Right lobe of liver (tissue), 6 donors: Measurements from ENCODE around the gene SLC26A5. TPM values are rescaled to one million over a fixed set of nuclear protein-coding genes. Genes with fewer than 3 reads are reported as not detected.
A peak's percentile ranks its signal among the peaks of the same experiment; 100 is the strongest.
"Not testable (repeated sequence)": the region's sequence is repeated elsewhere in the genome, so short reads cannot be mapped to it uniquely, and the experiment has no call there.

ENCODE experiments used
- ATAC-seq, 4 donors: fragments of 200-7000 bp; cut with Tn5 transposase; one replicate each; pipeline ENCODE4 v1.9.1; 2020; ENCODE audit warnings: mild to moderate bottlenecking in 4 of 4, moderate library complexity in 4 of 4
- DNase-seq, 3 donors: peaks; one replicate each; pipeline ENCODE4 v3.0.0-alpha.2; 2020
- H3K27ac ChIP-seq, 3 donors: fragments of 200-600 bp; one replicate each; pipeline ENCODE4 v1.8.0; 2022
- H3K27me3 ChIP-seq, 2 donors: fragments of 200-600 bp; one replicate each; pipeline ENCODE4 v1.8.0; 2022
- H3K36me3 ChIP-seq, 4 donors: fragments of 200-600 bp; sonication (generic) in 1 of 4; one replicate each; pipeline versions ENCODE4 v1.5.1 to v1.8.0; 2017 to 2022; ENCODE audit warnings: control low read depth in 1 of 4
- H3K4me1 ChIP-seq, 4 donors: fragments of 200-600 bp; sonication (generic) in 1 of 4; one replicate each; pipeline versions ENCODE4 v1.5.1 to v1.8.0; 2017 to 2022; ENCODE audit warnings: control low read depth in 1 of 4
- H3K4me3 ChIP-seq, 3 donors: fragments of 200-600 bp; one replicate each; pipeline ENCODE4 v1.8.0; 2022
- H3K9me3 ChIP-seq, 4 donors: fragments of 200-600 bp; sonication (generic) in 1 of 4; one replicate each; pipeline versions ENCODE4 v1.5.1 to v1.8.0; 2017 to 2022; ENCODE audit warnings: control low read depth in 1 of 4
- POLR2A ChIP-seq: fragments of 450-650 bp; IDR thresholded peaks from one replicate; pipeline ENCODE4 v1.6.1; 2017; ENCODE audit warnings: antibody characterized with exemption, mild to moderate bottlenecking
- WGBS: methylation state at CpG from one replicate; pipeline ENCODE4 v1.1.6; 2018; ENCODE audit warnings: low coverage, low lambda C conversion rate; ENCODE audit not compliant: insufficient coverage; ENCODE audit errors: missing lambda C conversion rate; 5-methylcytosine and 5-hydroxymethylcytosine counted together
- intact Hi-C, 2 donors: fragments of 100-400 bp; cut with DNase I; formaldehyde crosslinking; loops; one replicate each; pipeline versions ENCODE4 v1.11.2 to v1.14.1; 2022
- long read RNA-seq: library from polyadenylated mRNA; unstranded; transcript quantifications from one replicate; pipeline ENCODE4 v2.0.0, GENCODE V29; 2019
- total RNA-seq, 6 experiments: library from RNA; depleted of rRNA in 2 of 6; stranded (reverse); fragments of >200 nt in 2 of 6; fragmentation: NEBNext Ultra II Directional in 3 of 6; extraction: Animal tissue kit (Norgen Biotek cat#: 25700) in 3 of 6; gene quantifications; one replicate each; pipeline versions ENCODE4 v1.1.0 to v1.2.4, GENCODE V29; 2016 to 2023
- TF ChIP-seq, protein P1 (sequence below), 4 donors: fragments of 200-600 bp in 3 of 4; fragments of 450-650 bp in 1 of 4; IDR thresholded peaks; one replicate each; pipeline versions ENCODE4 v1.5.1 to v1.8.0; 2016 to 2022; ENCODE audit warnings: antibody characterized with exemption in 4 of 4, mild to moderate bottlenecking in 2 of 4
- donor health status: DM: no; HTN: yes; CAD: no.
- donor health status: DM: no; HTN: no; CAD: no.
- donor health status: DM: no; HTN: no; CAD: no.
- donor health status: DM: no; HTN: yes; CAD: no.
- donor health status: DM: no; HTN: yes; CAD: no.

Gene SLC26A5, protein sequence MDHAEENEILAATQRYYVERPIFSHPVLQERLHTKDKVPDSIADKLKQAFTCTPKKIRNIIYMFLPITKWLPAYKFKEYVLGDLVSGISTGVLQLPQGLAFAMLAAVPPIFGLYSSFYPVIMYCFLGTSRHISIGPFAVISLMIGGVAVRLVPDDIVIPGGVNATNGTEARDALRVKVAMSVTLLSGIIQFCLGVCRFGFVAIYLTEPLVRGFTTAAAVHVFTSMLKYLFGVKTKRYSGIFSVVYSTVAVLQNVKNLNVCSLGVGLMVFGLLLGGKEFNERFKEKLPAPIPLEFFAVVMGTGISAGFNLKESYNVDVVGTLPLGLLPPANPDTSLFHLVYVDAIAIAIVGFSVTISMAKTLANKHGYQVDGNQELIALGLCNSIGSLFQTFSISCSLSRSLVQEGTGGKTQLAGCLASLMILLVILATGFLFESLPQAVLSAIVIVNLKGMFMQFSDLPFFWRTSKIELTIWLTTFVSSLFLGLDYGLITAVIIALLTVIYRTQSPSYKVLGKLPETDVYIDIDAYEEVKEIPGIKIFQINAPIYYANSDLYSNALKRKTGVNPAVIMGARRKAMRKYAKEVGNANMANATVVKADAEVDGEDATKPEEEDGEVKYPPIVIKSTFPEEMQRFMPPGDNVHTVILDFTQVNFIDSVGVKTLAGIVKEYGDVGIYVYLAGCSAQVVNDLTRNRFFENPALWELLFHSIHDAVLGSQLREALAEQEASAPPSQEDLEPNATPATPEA
- 1 to 10 TPM in 1 of 6 experiments, under 1 TPM in 5; 0.25 to 1.1 (median 0.62) TPM for total RNA-seq
- long read RNA-seq: 0 reads

DNA sequence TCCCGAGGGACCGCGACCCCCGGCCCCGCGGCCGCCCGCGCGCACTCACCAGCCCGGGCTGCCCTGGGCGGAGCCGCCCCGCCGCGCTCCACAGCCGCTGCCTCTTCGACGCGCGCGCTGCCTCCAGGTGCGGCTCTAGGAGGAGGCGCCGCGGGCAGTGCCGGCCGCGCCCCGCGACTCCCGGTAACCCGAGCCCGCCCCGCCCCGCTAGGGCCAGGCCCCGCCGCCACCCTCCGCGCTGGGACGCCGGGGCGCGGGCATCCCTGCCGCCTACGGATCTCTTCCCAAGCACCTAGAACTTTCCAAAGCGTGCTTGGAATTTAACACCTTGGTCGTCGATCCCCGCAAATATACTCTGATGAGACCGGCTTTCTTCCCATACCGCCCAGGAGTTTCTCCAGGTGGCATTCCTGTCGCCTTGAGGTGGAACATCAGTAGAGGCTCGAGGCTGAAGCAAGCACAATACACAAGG lies at the start of gene SLC26A5:
Gene SLC26A5 (minus strand): TSS at position 159 of the 472 bp plus-strand sequence. CDS start 24,693 bp downstream, outside the sequence.
- H3K36me3 ChIP-seq: no peaks in the 10 kb centered on the region
- peak within 1 kb of the TSS; percentile 23 to 44 (median 28) for H3K4me3 ChIP-seq
- H3K4me1 ChIP-seq: peaks cover 0 to 5% (median 0%) of the 10 kb centered on the region in 4 donors
- DNase-seq: peak in 1 of 3 donors; percentile 39
- no peaks in the 10 kb centered on the region for H3K9me3 ChIP-seq
- peak; percentile 72 to 80 (median 74) for ATAC-seq
- H3K27me3 ChIP-seq: peaks cover 3 to 6% of the 10 kb centered on the region in 2 donors
- WGBS: 7% methylated on average over 16 of the region's 54 CpGs
- intact Hi-C loops: no loop called here
- no peak within 1 kb of the TSS for H3K27ac ChIP-seq
- TF ChIP-seq POLR2A: no peak
- TF ChIP-seq, protein P1, sequence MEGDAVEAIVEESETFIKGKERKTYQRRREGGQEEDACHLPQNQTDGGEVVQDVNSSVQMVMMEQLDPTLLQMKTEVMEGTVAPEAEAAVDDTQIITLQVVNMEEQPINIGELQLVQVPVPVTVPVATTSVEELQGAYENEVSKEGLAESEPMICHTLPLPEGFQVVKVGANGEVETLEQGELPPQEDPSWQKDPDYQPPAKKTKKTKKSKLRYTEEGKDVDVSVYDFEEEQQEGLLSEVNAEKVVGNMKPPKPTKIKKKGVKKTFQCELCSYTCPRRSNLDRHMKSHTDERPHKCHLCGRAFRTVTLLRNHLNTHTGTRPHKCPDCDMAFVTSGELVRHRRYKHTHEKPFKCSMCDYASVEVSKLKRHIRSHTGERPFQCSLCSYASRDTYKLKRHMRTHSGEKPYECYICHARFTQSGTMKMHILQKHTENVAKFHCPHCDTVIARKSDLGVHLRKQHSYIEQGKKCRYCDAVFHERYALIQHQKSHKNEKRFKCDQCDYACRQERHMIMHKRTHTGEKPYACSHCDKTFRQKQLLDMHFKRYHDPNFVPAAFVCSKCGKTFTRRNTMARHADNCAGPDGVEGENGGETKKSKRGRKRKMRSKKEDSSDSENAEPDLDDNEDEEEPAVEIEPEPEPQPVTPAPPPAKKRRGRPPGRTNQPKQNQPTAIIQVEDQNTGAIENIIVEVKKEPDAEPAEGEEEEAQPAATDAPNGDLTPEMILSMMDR (IDR thresholded peaks at IDR 0.05): no peak

DNA sequence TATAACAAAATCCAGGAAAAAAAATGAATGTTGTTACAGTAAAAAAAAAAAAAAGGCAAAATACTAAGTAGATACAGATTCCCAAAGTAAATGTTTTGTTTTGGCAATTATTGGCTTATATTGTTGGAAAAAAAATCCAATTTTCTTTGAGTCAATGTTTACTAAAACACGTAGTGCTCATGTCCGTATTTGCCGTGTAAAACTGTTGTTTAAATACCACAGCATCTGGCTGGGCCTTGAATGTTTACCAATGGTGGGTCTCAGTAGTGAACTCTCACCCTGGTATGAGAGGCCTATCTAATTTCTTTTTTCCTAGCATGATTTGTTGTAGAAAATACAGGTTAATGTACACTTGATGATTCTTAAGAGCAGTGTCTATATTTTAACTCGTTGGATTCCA lies 41.4 kb upstream of the SLC26A5 start:
- H3K36me3 ChIP-seq: no peaks in the 10 kb centered on the region
- DNase-seq (no peak), ATAC-seq (peak in 1 of 4 donors; percentile 74)
- H3K9me3 ChIP-seq: no peaks in the 10 kb centered on the region
- TF ChIP-seq, protein P1 (IDR thresholded peaks at IDR 0.05): no peak
- TF ChIP-seq POLR2A: no peak
- intact Hi-C loops: no loop called here
- H3K4me1 ChIP-seq: no peaks in the 10 kb centered on the region
- no peak overlapping the region for H3K4me3 ChIP-seq
- 42% methylated on average over 4 of the region's 4 CpGs for WGBS
- H3K27ac ChIP-seq: no peak overlapping the region
- no peaks in the 10 kb centered on the region for H3K27me3 ChIP-seq

DNA sequence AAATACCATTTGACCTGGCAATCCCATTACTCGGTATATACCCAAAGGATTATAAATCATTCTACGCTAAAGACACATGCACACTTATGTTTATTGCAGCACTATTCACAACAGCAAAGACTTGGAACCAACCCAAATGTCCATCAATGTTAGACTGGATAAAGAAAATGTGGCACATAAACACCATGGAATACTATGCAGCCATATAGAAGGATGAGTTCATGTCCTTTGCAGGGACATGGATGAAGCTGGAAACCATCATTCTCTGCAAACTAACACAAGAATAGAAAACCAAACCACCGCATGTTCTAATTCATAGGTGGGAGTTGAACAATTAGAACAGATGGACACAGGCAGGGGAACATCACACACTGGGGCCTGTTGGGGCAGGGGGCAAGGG lies 40.9 kb upstream of the SLC26A5 start:
- H3K4me1 ChIP-seq, DNase-seq, H3K27me3 ChIP-seq, H3K36me3 ChIP-seq, H3K27ac ChIP-seq, H3K9me3 ChIP-seq, intact Hi-C loops, H3K4me3 ChIP-seq, ATAC-seq: not testable (repeated sequence)
- 100% methylated on average over 2 of the region's 3 CpGs for WGBS

DNA sequence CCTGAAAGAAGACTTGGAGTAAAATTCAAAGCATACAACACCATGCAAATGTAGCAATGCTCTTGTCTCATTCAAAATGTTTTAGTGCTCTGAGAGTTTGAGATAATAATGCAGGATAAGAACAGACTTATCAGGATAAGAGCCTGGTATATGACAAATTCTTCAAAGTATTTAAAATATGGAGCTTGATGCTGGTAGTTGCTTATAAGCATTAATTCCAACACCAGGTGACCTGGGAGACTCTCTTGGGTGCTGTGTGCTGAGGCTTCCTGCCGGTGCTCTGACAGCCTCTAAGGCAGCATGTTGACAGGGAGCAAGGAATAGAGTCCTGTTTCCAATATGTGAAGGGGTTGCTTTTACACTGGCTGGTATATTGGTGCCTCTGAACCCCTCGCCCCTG lies 34.8 kb upstream of the SLC26A5 start:
- no peaks in the 10 kb centered on the region for H3K27me3 ChIP-seq
- TF ChIP-seq, protein P1 (IDR thresholded peaks at IDR 0.05): no peak
- no peak for TF ChIP-seq POLR2A
- H3K9me3 ChIP-seq: no peaks in the 10 kb centered on the region
- WGBS: 61% methylated on average over 2 of the region's 2 CpGs
- no peak overlapping the region for H3K4me3 ChIP-seq
- no peaks in the 10 kb centered on the region for H3K4me1 ChIP-seq
- intact Hi-C loops: no loop called here
- ATAC-seq (no peak), DNase-seq (no peak)
- H3K36me3 ChIP-seq: no peaks in the 10 kb centered on the region
- H3K27ac ChIP-seq: no peak overlapping the region

DNA sequence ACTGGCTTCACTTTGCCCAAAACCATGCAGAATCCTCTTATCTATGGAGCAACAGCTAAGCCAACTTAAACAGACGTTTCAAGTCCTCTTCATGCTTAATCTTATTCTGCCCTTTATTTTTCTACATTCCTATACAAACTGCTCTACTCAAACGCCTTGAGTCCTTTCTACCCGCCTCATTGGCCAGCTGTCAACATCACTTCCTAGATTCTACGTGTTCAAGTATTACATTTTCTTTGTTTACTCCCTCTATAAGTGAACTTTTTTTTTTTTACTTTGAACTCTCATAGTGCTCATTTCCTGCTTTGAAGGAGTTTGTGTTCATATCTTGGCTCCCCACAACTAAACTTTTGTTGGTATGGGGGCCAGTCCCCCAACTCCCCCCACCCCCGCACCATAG lies 28.9 kb upstream of the SLC26A5 start:
- DNase-seq: no peak
- Histone ChIP-seq H3K27ac (no peak overlapping the region), H3K9me3 (no peaks in the 10 kb centered on the region), H3K4me1 (no peaks in the 10 kb centered on the region), H3K36me3 (no peaks in the 10 kb centered on the region), H3K4me3 (no peak overlapping the region), H3K27me3 (no peaks in the 10 kb centered on the region)
- intact Hi-C loops: no loop called here
- ATAC-seq: no peak
- TF ChIP-seq, protein P1 (IDR thresholded peaks at IDR 0.05): no peak
- TF ChIP-seq POLR2A: no peak
- WGBS: 25% methylated on average over 5 of the region's 5 CpGs
